ENCODE data around the gene FAM221B.

Gene FAM221B, protein sequence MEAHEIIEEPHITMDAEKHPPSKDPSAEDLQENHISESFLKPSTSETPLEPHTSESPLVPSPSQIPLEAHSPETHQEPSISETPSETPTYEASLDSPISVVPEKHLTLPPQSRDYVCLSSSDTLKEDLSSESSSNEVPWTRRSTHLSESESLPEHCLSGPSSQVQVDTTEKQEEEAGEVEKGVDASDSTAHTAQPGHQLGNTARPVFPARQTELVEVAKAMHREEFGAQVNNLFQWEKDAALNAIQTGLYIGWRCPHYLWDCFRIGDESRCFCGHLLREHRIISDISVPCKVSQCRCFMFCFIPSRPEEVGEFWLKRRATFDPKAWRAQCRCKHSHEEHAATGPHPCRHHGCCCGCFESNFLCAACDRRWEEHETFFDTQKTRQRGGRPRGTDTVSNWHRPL

DNA sequence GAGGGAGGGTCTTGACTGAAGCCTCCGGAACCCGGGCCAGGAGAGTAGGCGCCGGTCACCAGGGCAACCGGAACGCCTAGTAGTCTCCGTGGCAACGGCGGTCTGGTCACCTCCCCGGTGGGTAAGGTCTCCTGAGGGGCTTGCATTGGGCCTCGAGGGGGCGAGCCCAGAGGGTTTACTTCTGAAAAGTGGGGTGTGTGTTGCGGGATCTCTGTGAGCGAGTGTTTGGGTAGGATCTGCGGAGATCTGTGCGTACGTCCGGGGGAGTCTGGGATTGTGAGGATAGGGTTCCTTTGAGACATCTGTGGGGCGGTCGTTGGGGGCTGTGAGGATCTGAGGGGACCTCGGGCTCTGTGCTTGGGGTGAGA lies at the start of gene FAM221B:
Gene FAM221B (minus strand): TSS at position 17 of the 368 bp plus-strand sequence. CDS start 2,571 bp downstream, outside the sequence.
- peak; percentile 4 for DNase-seq (ENCODE audit: low spot score)

DNA sequence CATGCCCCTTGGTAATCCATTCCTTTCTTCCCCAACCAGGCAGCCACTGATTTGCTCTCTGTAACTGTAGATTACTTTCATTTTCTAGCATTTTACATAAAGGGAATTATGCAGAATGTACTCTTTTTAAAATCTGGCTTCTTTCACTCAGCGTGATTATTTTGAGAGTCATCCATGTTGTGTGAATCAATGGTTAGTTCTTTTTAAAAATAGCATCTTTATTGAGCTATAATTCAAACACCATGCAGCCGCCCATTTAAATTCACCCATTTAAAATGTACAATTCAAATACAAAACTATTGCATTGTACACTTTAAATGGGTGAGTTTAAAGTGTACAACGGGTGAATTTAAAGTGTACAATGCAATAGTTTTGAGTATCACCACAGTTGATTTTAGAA lies 44.0 kb upstream of the FAM221B start:
- no peak for DNase-seq (ENCODE audit: low spot score)

DNA sequence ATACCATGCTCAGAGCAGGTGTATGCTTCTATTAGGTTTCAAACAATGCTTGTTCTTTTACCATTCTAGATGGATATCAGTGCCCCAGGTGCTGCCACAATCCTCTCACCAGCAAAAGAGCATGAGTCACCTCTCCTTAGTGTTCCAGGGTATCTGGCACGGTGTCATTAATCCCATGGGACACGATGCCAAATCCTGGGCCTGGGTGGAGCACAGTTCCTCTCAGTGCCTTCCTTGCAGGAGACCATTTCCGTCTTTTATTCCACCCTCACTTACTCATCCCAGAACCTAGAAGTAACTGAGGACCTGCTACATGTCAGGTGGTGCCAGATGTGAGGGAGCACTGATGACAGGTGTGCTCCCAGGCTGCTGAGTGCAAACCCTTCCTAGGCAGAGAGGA lies 43.0 kb upstream of the FAM221B start:
- DNase-seq (ENCODE audit: low spot score), result no peak

DNA sequence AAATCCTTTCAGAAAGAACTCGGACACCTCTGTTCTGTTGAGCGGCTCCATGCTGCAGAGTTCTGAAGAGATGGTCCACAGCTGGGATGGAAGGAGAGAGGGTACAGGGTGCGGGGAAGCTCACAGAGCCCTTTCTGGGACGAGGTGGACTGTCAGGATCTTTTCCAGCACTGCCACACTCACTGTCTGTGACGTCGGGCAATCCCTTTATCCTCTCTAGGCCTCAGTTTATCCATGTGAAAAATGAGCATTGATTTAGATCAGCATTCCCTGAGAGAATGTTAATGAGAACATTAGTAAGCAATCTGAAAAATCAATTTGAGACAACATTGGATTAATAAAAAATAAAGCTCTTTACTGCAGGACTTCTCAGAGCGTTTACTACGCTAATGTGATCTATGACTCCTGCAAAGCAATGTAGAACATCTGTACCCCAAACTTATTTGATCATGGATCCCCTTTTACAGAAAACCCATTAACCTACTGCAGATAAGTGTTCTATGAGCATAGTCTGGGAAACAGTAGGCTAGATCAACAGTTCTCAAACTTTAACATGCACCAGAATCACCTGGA lies 41.9 kb upstream of the FAM221B start, which contains the start of gene OR13J1:
Gene OR13J1 (minus strand): TSS at position 51 of the 573 bp plus-strand sequence. CDS start 0 bp downstream, at position 51.
- DNase-seq (ENCODE audit: low spot score), result no peak

DNA sequence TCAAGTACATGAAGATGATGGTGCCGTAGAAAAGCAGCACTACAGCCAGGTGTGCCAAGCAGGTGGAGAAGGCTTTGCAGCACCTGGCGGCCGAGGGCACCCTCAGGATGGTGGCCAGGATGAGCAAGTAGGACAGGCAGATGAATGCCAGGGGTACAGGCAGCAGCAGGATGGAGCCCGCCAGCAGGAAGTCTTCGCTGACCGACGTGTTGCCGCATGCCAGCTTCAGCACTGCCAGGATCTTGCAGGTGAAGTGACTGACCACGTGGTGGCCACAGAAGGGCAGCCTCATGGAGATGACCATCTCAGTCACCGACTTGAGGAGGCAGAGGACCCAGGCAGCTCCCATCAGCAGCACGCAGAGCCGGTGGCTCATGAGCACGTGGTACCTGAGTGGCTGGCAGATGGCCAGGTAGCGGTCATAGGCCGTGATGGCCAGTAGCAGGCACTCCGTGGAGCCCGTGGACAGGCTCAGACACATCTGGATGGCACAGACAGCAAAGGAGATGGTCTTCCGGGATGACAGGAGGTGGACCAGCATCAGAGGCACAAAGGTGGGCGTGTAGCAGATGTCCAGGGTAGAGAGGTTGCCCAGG lies 41.2 kb upstream of the FAM221B start:
- no peak for DNase-seq (ENCODE audit: low spot score)

DNA sequence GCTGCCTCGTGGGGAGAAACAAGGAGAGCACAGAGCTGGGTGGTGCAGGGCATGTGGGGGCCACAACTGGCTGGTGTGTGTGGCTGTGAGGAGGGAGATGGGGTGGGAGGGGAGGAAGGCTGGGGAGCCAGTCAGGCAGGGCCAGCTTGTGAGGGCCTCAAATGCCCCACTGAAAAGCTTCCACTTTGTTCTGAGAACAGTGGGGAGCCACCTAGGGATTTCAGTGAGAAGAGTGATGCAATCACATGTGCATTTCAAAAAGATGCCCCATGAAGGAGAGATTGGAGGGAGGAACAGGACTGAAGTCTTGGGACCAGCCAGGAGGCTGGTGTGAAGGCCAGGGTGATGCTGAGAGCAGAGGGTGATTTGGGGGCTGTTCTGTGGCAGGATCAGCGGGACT lies 40.4 kb upstream of the FAM221B start:
- DNase-seq (ENCODE audit: low spot score), result no peak

DNA sequence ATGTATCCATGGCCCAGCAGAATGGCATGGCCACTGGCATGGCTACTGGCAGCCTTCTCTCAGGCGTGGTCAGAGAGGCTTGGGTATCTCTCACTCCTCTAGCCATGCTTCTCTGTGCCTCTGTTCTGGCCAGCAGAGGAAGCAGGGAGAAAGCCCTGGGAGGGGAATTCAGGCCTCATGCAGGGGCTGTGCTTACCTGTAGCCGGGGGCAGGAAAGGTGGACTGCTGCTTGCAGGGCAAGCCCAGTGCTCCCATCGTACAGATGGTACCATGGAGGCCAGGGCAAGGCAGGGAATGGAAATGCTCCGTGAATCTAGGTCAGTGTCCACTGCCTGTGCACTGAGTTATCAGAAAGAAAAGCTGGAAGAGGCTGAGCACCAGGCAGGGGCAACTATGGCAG lies 39.0 kb upstream of the FAM221B start:
- DNase-seq (ENCODE audit: low spot score), result no peak

DNA sequence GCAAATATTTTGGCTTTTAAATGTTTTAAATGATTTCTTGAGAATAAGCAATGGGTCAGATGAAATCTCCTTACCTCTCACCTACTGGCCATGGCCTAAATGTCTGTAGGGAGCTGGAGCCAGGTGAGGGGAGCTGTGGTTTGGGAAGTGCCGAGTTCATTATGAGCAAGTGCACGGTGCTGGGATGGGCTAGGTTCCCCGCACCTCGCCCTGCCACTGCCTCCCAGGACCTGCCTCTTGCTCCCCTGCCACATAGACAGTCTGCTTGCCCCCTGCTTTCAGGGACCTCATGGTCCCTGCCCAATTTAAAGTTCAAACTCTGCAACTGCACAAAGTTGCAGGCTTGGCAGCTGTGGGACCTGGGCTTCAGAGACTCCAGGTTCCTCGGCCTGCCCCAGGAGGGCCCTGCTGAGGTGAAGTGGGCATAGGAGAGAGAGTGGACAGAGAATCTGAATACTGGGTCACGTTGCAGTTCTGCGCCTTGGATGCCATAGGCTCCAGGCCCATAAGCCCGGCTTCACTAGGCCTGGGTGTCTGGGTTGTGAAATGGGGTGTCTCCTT lies 36.2 kb upstream of the FAM221B start:
- no peak for DNase-seq (ENCODE audit: low spot score)

DNA sequence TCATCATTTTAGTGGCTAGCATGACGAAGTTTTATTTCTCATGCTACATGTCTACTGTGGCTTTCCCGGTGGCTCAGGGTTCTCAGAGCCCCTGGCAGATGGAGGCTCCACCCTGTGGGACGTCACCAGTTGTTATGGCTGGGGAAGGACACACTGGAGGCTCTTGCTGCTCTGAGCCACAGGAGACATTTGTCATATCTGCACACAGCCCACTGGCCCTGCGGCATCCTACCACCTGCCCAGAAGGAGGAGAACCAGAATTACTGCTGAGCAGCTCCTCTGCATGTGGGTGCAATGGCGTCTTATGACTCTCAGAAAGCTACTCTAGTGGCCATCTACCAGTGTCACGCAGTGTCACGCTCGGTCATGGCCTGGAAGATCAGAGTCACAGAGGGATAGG lies 35.1 kb upstream of the FAM221B start:
- DNase-seq (ENCODE audit: low spot score), result no peak

DNA sequence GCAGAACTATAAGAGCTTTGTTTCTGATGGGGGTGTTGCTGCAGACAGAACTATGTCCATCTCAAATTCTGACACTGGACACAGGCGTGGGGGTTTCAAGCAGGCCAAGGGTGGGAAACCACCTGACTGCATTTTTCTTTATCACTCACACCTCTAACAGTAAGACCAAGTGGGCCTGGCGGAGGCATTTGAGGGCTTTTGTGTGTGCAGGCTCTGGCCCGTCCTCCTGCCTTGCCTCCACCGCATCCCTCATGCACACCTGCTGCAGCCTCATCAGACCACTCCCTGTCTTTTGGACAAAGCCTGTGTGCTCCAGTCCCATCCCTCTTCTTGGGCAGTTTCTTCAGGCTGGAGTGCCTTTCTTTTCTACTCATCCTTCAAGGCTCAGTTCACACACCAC lies 33.8 kb upstream of the FAM221B start:
- DNase-seq (ENCODE audit: low spot score), result no peak

DNA sequence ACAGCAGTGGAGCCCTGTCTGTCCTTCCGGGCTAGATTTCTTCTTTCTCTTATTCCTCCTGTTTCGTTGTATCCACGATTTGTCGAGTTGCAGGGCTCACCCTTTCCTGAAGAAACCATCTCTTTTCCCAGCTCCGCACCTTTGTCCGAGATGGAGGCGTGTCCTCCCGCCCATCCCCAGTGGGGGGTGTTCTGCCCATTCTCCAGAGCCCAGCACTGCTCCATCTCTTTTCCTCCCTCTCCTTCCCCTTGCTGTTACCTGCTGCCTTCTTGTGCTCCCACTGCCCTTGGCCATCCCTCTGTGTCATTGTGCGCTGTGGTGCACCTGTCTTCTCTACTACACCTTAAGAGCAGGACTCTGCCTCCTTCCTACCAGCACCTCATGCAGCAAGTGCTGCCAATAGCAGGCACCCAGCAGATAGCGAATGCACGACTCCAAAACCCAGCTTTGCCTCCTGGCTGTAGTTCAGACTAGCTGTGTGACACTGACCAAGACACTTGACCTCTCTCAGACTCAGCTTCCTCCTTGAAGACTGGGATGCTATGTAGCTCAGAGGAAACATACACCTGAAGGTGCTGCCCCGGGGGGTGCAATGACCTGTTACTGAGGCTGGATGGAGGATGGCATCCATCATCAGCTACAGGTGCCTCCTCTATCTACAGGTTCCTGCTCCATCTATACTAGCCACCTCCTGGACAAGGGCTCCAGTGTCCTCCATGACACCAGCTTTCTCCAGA lies 32.8 kb upstream of the FAM221B start:
- no peak for DNase-seq (ENCODE audit: low spot score)

DNA sequence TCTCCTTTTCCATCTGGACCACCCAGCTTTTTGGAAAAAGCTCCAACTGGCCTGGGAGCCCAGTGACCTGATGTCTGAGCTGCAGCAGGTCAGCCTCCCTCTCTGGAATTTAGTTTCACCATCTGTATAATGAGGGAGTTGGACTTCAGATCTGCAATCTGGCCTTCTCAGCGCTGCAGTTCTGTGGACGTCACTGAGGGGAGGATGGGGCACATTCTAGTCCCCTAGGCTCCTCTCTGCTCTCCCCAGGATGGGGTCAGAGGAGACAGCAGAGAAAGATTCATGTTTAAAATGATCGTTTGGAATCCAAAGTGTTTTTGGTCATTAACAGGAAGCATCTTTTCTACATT lies 31.4 kb upstream of the FAM221B start:
- no peak for DNase-seq (ENCODE audit: low spot score)

DNA sequence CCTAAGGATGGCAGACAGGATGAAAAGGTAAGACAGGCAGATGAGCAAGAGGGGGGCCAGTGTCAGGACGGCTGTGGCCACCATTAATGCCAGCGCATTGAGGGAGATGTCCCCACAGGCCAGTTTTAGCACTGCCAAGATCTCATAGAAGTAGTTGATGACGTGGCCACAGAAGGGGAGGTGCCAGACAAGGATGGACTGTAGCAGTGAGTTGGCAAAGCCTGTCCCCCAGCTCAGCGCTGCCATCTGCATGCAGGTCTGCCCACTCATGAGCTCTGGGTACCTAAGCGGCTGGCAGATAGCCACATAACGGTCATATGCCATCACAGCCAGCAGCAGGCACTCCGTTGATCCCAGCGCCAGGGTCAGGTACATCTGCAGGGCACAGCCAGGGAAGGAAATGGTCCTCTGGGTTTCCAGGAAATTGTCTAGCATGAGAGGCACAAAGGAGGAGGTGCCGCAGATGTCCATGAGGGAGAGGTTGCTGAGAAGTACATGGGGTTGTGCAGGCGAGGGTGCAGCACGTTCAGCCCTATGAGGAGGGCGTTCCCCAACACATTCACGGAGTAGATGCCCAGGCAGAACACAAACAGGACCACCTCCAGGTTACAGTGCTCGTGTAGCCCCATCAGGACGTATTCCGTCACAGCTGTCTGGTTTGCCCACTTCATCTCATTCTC lies 30.9 kb upstream of the FAM221B start:
- DNase-seq (ENCODE audit: low spot score), result no peak

DNA sequence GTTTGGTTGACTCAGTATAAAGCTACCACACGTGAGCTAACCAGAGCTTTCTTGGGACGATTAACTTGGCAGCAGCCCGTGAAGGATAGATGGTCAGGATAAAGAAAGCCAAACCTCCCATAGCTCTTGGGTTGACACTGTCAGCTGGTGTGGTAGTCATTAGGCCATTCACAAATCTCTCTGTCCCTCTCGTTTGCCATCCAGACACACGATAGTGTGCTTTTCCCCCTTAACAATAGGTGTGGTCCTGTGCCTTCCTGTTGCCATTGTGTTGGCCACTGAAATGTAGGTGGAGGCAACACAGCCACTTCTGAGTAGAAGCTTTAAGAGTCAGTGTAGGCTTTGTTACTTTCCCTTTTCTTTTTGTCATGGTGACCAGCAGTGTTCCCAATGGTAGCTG lies 29.9 kb upstream of the FAM221B start:
- DNase-seq (ENCODE audit: low spot score), result no peak

DNA sequence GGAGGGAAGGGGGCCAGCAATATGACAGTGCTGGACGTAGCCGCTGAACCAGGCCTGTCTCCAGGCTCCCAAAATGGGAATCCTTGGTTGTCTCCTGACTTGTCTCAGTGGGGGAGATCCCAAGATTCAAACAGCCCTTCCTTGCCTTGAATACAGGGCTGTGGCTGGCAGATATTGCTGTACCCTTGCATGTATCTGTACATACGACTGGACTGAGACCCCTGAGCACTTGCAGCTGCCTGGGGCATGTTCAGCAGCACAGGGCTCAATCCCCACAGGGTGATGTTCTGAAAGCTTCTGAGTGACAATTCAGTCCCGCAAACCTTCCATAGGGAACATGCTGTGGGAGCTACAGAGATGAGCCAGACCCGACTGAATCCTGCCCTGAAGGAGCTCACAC lies 28.4 kb upstream of the FAM221B start:
- DNase-seq (ENCODE audit: low spot score), result no peak

DNA sequence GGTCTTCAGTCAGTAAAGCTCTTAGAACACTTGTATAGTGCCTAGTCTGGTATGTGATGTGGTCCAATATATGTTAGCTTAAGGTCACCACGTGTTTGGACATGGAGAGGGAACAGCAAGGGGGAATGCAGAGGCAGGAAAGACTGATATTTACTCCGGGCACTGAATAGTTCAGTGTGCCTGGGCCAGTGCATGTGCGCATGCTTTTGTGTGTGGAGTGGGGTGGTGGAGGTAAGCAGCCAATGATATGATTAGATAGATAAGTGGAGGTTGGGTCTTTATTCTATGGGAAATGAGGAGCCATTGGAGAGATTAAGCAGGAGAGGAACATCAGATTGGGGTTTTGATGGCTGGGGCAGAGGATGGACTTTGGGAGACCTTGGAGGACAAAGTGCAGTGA lies 27.7 kb upstream of the FAM221B start:
- DNase-seq (ENCODE audit: low spot score), result no peak

DNA sequence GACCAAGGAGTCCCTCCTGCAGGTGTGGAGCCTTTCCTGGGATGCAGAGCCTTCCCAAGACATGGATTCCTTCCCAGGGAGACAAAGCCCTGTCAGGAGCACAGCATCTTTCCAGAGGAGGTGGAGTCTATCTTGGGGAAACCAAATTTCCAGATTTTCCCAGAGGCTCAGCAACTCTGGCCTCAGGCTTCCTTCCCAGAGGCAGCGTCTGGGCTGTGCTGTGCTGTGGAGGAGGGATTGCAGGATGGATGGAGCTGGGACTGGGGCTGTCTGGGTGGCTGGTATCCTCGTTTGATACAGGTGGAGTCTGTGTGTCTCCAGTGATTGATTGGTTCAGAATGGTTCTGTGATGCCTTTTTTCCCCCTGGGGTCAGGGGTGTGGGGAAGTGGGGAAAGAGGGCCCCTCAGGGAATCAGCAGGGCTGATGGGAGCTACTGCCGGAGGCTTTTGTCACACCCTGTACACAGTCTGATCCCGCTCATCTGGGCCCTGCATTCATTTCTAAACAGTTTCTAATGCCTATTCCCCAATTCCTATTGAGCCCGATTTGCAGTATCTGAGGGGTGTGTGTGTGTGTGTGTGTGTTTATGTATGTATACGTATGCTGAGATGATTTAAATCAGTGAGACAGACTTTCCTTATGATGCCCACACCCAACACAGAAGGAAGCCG lies 25.7 kb upstream of the FAM221B start:
- DNase-seq (ENCODE audit: low spot score), result no peak

DNA sequence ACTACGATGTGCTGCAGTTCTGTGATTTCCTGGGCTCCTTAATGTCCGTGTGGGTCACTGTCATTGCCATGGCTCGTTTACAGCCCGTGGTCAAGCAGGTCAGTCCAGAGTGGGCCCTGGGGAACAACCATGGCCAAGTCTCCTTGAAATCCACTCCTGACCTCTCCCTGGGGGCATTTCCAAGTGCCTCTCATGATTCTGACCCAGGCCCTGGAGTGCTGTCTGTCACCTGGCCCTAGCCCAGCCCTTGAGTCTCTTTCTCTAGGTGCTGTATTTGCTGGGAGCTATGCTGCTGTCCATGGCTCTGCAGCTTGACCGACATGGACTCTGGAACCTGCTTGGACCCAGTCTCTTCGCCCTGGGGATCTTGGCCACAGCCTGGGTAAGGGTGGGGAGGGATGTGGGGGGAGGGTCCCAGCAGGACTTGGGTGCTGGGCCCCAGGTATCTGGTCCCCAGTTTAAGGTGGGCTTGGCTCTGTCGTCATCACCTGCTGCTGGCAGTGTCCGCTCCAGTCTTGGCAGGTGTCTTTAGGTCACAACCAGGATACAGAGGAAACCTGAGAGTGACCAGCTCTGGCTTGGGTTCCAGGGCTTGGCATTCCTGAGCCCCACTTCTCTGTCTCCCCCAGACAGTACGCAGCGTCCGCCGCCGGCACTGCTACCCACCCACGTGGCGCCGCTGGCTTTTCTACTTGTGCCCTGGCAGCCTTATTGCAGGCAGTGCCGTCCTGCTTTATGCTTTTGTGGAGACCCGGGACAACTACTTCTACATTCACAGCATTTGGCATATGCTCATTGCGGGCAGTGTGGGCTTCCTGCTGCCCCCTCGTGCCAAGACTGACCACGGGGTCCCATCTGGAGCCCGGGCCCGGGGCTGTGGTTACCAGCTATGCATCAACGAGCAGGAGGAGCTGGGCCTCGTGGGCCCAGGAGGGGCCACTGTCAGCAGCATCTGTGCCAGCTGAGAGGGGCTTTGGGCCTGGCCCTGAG lies 24.6 kb upstream of the FAM221B start:
- no peak for DNase-seq (ENCODE audit: low spot score)

DNA sequence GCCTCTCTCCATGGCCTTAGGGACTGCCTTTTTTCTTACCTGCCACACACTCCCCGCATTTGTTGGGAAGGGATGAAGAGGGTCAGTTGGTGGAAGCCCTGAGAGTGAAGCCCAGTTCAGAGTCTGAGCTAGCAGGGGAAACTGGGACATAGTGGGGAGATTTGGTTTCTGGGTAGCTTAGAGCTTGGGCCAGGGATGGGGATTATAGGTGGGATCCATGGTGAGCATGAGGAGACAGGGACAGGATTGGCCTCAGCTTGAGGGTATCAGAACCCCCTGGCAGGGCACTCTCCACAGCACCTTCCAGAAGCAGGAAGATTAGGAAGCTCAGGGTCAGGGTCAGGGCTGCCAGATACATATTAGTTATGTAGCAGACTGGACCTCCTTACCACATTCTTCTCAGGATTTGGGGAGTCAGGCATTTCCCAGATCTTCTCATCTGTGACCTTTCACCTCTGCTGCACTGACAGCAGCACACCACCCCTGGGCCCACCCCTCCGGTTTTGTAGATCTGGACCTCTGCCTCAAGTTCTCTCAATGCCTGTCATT lies 23.8 kb upstream of the FAM221B start:
- no peak for DNase-seq (ENCODE audit: low spot score)

Measured in CD4-positive, alpha-beta T cell treated with Interleukin-2 at 100 ng/mL for 4 hours (primary cell).